HG02884 (cell line): ENCODE results near the gene PALM.
"Not testable (repeated sequence)": the region's sequence is repeated elsewhere in the genome, so short reads cannot be mapped to it uniquely, and the experiment has no call there.

ENCODE experiments used
- ATAC-seq: cut with Tn5 transposase; IDR thresholded peaks from one replicate; pipeline ENCODE4 v1.9.1; 2021; ENCODE audit warnings: mild to moderate bottlenecking, moderate library complexity; ENCODE audit not compliant: unreplicated experiment

The PALM gene

DNA sequence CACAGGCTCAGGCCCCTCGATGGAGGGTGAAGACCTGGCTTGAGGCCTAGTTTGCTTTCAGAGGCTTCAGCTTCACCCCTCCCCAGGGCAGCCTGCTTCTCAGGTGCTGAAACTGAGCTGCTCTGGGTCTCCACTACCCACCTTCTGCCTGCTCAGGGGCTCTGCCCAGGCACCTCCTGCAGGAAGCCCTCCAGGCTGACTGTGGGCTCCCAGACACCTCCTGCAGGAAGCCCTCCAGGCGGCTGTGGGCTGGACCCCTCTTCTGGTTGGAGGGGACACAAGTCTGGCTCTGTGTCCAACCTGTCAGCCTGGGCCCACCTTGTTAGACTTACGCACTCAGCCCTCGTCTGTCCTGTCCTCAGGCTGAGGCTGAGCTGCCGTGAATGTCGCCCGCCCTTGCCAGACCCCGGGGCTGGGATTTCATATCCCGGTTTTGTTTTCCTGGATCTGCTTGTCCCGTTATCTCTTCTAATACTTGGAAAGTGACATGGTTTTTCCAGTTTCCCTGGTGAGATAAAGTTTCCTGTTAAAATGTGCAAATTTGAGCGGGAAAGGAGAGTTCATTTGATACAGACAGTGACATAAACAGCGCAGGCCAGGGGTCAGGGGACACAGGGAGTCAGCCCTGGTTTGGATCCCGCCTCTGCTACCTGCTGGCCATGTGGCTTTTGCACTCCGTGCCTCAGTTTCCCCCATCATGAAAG lies 21.4 kb downstream of the PALM start:
- no peak for ATAC-seq

DNA sequence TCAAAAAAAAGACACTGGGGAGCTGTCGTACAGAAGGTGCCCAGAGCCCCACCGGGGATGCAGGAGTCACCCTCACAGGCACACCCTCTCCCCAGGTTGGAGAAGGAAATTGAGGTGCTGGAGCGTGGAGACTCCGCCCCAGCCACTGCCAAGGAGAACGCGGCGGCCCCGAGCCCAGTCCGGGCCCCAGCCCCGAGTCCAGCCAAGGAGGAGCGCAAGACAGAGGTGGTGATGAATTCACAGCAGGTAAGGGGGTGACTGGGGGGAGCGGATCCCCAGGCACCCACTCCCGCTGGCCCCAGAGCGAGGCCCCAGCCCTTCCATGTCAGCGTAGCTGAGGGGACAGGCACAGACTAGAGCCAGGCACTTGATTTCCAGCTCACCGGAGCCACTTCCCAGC lies 22.3 kb downstream of the PALM start:
- no peak for ATAC-seq

DNA sequence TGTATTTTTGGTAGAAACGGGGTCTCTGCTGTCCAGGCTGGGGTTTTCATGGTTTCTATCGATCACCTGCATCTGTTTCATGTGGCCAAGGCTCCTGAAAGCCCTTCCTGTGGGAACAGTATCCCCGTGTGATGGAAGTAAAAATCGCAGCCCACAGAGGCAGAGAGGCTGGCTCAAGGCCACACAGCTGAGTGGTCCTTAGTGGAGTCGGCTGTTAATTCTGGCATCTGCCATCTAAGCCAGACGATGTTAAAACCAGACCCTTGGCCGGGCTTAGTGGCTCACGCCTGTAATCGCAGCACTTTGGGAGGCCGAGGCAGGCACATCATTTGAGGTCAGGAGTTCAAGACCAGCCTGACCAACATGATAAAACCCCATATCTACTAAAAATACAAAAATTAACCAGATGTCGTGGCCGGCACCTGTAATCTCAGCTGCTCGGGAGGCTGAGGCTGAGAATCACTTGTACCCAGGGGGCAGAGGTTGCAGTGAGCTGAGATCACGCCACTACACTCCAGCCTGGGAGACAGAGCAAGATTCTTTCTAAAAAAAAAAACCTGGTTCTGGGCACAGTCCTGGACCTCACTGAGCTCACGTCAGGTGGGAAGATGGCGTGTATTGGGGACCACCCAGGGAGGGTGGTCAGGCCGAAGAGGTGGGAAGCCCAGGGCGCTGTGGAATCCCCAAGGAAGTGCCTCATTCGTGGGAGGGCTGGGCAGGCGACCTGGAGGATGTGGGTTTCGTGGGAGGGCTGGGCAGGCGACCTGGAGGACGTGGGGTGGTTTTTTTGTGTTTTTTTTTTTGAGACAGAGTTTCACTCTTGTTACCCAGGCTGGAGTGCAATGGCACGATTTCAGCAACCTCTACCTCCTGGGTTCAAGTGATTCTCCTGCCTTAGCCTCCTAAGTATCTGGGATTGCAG lies 23.7 kb downstream of the PALM start:
- no peak for ATAC-seq

DNA sequence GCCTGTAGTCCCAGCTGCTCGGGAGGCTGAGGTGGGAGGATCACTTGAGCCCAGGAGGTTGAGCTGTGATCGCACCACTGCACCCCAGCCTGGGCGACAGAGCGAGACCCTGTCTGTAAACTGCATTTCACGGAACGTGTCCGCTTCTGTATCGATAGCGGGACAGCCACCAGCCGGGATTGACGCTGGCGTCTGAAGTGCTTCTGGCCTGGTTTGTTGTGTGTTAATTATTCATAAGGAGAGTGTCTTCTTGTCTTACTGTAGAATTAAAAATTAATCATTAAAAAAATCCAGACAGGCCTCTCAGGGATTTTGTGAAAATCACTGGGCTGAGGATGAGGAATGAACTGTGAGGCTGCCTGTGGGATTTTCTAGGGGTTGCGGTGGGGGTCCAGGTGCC lies 26.0 kb downstream of the PALM start:
- ATAC-seq = no peak

DNA sequence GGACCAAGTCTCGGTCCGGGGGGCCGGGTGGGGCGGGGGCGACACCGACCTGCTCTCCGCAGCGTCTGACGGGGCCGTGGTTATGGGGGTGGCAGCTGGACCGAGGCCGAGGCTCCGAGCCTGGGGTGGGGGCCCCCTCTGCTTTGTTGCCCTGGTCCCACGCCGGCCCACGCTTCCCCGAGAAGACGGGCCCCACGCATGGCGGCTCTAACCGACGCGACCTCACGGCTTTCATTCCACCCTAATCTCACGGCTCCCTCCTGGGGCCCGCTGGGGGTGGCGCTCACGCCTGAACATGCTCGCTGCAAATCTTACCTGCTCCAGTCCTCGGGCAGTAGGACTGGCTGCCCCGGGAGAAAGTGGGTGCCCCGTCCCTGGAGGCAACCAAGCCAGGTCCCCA lies 27.4 kb downstream of the PALM start:
- no peak for ATAC-seq

DNA sequence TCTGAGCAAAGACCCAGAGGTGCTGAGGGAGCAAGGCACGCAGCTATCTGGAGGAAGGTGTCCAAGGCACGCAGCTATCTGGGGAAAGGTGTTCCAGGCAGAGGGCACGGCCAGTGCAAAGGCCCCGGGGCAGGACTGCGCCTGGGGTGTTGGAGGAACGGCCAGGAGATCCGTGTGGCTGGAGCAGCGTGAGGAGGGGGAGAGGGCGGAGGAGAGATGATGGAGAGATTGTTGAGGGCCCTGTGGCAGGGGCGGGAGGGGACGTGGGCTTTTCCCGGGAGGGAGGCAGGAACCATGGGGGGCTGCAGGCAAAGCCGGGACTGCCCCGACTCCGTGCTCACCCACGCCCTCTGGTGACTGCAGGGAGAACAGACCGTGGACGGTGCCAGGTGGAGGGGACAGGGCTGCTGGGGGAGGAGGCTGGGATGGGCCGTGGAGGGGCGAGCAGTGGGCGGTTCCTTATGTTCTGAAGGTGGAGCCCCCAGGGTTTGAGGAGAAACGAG lies 28.9 kb downstream of the PALM start:
- no peak for ATAC-seq

DNA sequence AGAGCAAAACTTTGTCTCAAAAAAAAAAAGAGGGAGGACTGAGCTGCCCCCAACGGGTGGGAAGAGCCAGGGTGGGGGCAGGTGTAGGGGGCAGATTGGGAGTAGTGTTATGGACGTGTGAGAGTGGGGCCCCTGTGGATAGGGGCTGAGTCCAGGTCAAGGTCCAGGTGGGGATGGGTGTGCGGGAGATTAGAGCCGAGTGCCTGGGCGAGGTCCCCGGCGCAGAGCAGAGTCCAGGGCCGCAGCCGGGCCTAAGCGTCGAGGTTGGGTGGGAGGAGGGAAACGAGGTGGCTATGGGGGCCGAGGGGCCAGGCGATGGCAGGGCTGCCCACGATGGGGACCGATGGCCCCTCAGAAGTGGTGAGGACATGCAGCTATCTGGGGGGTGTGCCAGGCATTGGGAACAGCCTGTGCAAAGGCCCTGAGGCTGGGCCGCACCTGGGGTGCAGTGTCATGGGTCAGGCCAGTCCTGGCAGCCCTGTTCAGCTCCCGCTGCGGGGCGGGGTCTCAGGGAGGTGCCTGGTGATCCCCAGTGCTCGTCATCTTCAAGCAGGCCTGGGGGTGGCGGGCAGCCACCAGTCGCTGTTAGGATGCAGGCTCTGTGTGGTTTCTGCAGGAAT lies 29.9 kb downstream of the PALM start:
- no peak for ATAC-seq

DNA sequence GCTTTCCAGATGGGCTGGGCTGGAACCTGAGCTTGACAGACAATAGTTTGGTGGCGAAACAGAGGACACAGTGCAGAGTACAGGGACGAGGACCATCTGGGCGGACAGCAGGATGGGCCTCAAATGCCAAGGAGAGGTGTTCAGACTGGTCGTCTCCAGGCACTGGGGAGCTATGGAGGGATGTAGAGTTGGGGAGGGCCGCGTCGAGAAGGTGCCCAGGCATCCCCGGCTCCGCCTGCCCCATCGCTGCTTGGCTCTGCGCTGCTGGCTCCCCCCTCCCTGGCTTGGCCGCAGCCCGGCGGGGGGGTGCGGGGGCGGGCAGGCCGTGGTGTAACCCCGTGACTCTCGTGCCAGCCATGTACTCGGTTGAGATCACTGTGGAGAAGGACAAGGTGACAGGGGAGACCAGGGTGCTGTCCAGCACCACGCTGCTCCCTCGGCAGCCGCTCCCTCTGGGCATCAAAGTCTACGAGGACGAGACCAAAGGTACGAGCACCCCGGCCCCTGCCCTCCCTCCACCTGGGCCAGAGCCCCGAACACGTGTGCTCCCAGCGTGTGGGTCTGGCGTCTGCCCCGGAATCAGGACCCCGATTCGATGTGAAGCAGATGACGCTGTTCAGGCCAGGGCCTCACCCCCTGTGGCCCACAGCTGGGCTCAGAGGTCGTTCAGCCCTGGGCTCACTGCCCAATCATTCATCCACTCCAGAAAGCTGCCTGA lies 31.4 kb downstream of the PALM start:
- no peak for ATAC-seq

DNA sequence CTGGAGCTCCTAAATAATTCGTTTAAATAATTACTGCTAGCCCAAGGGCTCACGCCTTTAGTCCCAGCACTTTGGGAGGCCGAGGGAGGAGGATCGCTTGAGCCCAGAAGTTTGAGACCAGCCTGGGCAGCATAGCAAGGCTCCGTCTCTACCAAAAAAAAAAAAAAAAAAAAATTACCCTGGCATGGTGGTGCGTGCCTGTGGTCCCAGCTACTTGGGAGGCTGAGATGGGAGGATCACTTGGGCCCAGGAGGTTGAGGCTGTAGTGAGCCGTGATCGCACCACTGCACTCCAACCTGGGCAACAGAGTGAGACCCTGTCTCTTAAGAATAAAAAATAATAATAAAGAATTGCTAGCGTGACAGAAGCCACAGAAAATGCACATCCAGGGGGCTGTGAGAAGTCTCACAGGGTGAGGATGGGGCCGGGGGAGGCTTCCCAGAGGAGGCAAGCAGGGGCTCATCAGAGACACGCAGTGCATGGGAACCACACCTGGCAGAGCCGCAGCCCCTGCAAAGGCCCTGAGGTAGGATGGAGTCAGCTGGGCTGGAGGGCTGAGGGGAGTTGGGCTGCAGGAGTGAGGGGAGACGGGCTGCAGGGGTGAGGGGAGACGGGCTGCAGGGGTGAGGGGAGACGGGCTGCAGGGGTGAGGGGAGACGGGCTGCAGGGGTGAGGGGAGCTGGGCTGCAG lies 32.2 kb downstream of the PALM start:
- not testable (repeated sequence) for ATAC-seq

DNA sequence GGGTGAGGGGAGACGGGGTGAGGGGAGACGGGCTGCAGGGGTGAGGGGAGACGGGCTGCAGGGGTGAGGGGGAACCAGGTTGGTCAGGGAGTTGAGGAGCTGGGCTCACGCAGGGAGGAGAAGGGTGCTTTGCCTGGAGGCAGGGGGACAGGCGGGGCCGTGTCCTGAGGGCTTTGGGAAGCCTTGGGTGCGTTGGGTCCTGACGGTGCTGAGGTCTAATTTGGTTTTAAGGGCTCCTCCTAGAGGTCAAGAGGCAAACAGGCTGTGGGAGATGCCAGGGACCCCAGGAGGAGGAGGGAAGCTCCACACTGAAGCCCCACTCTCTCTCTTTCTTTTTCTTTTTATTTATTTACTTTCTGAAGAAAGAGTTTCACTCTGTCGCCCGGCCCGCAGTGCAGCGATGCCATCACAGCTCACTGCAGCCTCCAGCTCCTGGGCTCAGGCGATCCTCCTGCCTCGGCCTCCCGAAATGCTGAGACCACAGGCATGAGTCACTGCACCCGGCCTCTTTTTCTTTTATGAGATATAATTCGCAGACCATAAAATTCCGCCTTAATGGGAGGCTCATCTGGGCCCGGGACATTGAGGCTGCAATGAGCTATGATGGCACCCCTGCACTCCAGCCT lies 32.9 kb downstream of the PALM start:
- ATAC-seq = no peak

DNA sequence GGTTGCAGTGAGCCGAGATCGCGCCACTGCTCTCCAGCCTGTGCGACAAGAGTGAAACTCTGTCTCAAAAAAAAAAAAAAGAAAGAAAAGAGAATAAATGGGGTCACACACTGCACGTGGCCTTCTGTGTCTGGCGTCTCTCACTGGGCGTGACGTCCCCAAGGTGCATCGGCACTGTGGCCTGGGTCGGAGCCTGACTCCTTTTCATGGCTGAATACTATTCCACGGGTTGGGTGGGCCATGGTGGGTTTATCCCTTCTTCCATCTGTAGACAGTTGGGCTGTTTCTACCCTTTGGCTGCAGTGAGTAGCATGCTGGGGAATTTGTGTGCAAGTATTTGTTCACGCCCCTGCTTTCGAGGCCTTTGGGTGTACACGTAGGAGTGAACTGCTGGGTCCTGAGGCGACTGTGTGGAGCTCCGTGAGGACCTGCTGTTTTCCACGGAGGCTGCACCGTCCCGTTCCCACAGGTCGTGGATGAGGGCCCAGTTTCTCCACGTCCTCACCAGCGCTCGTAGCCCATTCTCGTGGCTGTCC lies 33.9 kb downstream of the PALM start:
- no peak for ATAC-seq

DNA sequence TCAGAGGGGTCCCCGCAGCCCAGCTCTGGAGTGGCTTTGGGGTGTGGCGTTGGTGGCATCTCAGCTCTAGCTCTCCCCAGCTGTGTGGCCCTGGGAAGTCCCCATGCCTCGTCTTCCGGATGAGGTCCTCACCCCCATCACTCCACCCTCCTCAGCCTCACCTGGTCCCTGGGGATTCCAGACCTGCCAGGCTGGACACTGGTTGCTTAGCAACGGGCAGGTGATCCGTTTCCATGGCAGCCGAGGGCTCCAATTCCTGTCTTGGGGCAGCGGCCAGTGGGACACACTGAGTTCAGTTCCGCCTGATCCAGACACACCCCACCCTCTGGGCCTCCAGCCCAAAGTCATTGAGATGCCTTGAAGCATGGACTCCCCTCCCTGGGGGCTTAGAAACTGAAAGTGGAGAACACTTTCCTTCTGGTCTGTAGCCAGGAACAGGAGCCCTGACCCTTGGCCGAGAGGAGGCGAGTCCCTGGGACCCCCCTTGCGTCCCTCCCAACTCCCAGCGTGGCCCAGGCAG lies 34.5 kb downstream of the PALM start:
- ATAC-seq = no peak

DNA sequence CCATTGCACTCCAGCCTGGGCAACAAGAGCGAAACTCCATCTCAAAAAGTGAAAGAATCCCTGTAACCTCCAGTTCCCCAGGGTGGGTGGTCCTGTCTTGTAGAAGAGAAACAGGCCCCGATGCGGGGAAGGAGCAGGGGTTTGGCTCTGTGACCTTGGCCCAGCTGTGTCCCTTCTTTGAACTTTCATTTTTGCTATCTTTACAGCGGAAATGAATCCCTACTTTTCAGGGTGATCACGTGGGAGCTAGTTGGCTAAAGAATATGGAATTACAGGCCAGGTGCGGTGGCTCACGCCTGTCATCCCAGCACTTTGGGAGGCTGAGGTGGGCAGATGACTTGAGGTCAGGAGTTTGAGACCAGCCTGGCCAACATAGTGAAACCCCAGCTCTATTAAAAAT lies 36.4 kb downstream of the PALM start:
- ATAC-seq = not testable (repeated sequence)

DNA sequence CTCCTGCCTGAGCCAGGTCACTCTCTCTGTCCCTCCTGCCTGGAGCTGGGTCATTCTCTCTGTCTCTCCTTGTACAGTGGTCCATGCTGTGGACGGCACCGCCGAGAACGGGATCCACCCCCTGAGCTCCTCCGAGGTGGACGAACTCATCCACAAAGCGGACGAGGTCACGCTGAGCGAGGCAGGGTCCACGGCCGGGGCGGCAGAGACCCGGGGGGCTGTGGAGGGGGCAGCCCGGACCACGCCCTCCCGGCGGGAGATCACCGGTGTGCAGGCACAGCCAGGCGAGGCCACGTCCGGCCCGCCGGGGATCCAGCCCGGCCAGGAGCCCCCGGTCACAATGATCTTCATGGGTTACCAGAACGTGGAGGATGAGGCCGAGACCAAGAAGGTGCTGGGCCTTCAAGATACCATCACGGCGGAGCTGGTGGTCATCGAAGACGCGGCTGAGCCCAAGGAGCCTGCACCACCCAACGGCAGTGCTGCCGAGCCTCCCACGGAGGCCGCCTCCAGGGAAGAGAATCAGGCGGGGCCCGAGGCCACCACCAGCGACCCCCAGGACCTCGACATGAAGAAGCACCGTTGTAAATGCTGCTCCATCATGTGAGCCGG lies 37.6 kb downstream of the PALM start:
- ATAC-seq = no peak

DNA sequence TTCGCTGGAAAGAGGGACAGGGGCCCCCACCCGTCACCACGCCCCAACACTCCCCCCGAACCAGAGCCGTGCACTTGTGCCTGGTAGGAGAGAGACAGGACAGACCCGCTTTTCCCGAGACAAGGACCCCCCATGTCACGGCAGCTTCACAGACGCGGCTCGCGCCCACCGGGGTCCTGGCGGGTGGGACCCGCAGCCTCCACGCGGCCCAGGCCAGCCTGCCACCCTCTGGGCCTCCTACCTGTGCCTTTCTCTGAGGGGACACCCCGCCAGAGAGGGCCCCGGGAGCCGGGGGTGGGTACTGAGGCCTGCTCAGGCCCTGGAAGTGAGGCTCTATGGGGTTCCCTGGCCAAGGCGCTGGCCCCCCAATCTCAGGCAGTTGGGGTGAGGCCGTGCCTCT lies 38.2 kb downstream of the PALM start:
- no peak for ATAC-seq

DNA sequence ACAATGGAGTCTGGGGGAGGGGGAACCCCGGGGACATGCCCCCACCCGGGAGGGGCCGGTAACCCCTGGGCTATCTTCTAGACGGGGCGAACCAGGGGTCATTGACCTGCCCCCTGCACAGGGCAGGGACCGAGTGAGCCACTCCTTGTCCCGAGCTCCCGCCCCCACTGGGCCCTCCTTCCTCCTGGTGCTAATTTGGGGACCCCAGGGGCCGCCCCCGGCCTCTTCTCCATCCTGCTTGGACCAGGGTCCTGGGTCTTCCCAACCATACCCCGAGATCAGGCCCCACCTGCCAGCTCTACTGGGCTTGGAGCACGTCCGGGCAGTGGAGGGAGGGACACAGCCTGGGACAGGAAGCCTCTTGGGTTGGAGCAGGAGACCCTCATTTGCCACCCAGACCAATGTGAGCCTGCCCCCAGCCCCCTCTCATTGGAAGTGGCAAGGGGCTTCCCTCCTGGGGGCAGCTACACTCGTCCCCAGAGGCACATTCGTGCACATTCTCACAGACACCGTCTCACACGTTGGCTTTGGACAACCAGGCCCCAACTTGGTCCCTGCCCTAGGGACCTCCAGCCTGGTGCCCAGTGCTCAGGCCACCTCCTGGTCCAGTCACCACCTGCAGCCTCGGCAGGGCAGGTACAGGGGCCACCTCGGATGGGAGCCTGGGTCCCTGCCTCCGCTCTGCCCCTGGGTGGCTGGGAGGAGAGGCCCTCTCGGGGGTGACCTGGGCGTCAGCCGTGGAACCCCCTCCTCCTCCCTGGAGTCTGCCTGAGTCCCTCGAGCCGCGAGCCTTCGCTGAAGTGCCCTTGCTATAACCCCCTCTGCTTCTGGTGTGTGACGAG lies 38.9 kb downstream of the PALM start:
- no peak for ATAC-seq

DNA sequence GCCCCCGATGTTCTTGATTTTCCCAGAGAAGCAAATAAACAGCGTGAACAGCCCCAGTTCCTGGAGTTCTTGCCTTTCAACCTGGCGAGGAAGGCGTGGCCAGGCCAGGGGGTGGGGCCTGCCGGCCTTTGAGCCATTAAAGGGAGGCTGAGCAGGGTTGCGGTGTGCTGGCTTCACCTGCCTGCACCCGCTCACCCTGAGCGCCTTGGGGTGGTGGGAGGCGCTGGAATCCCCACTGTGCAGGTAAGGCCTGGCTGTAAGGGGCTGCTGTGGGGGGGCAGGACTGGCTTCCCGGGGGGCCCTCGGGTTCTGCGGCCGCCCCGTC lies 39.5 kb downstream of the PALM start:
- no peak for ATAC-seq

DNA sequence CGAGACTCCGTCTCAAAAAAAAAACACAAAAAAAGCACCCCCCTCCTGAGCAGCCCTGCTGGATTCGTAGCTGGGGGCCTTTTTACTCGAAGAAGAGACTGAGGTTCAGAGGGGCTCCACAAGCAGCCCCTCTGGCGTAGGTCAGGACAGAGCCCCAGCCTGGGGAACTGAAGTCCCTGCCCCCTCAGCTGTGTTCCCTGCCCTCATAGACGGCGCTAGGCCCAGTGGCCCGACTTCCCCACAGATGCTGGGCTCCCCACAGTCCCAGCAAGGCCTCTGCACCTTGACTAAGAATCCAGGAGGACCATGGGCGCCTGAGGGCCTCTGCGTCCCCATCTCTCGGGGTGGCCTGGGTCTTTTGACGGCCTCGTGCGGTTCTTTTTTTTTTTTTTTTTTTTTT lies 41.1 kb downstream of the PALM start:
- ATAC-seq = no peak
